GM10248 (cell line): Measurements from ENCODE around the gene ZFP64.

Experiments
- CTCF ChIA-PET: fragments of 300-600 bp; sonication (Branson Sonifier 250); formaldehyde crosslinking; extraction: SDS; loops from one replicate; lab custom pipeline; 2021; ENCODE audit warnings: antibody characterized with exemption; lab: Yijun Ruan, JAX
- POLR2A ChIA-PET: fragments of 350-650 bp; sonication (Branson Sonifier 250); formaldehyde crosslinking; extraction: SDS; loops from one replicate; lab custom pipeline; 2020; ENCODE audit warnings: antibody characterized with exemption; lab: Yijun Ruan, JAX
- DNase-seq: peaks from one replicate; pipeline ENCODE4 v3.0.0; 2012; ENCODE audit errors: extremely low spot score
- CTCF ChIP-seq: IDR thresholded peaks from 2 replicates; pipeline ENCODE4 v1.5.1; 2012; ENCODE audit warnings: mild to moderate bottlenecking, low read depth; ENCODE audit errors: extremely low read depth, missing control alignments, control extremely low read depth

ZFP64 gene

GRCh38 chr20:52179331-52180179 is 12.0 kb downstream of the ZFP64 start:
- ChIA-PET CTCF (interaction anchor here (0.9 to 3.3 kb wide), 8 partner anchors 10 to 51 kb away, joined by 3 to 22 read pairs (median 4); partner anchors contain the start of gene ZFP64), POLR2A (interaction anchor here (0.5 to 1.0 kb wide), 2 partner anchors 12 to 276 kb away, joined by 3 to 5 read pairs; partner anchors contain the start of gene ZFP64)
- peak; percentile 81 for DNase-seq
- TF ChIP-seq CTCF: no peak

DNA sequence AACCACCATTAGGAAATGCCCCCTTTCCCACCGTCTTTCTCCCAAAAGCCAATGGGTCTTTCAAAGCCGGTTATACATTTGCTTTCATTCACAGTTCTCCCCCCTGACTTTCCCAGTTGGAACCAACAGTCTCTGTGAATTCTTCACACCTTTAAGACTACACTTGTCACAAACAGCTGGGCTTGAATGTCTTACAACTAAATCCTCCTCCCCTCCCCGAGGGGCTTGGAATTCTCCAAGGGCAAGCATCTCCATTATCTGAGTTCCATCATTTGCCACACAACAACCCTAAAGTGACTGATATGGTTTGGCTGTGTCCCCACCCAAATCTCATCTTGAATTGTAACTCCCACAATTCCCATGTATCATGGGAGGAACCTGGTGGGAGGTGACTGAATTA is 12.9 kb downstream of the ZFP64 start:
- no peak for TF ChIP-seq CTCF
- ChIA-PET POLR2A (interaction anchor here (1.0 kb wide), 1 partner anchor 13 kb away, joined by 5 read pairs; the partner anchor contains the start of gene ZFP64), CTCF (interaction anchor here (0.9 to 3.3 kb wide), 9 partner anchors 8 to 50 kb away, joined by 3 to 22 read pairs (median 4); partner anchors contain the start of gene ZFP64)
- no peak for DNase-seq

DNA sequence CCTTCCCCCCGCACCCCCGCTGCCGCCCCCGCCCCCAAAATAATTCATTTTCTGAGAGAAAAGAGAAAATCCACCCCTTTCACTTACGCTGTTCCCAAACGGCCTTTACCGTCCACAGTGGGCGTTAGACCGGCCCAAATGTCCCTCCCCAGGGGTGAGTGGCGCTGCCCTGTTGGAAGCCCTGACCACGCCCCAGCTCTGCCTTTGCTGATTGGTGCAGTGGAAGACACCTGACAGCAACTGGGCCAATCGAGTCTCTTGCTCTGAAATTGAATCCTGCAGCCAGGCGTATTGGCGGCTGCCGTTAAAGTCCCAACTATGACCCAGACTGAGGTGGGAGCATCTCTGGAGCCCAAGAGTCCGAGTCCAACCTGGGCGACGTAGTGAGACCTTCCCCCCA is 15.7 kb downstream of the ZFP64 start:
- TF ChIP-seq CTCF: no peak
- ChIA-PET POLR2A (interaction anchor here (0.6 kb wide), 1 partner anchor 639 kb away, joined by 3 read pairs; no protein-coding TSS in a partner anchor), CTCF (no interaction called here)
- no peak for DNase-seq

- DNase-seq: peak; percentile 70
- CTCF ChIA-PET: interaction anchor here (0.8 to 4.4 kb wide), 10 partner anchors 10 to 1744 kb away, joined by 3 to 17 read pairs (median 4); partner anchors contain the start of gene ZFP64
- POLR2A ChIA-PET: no interaction called here
- no peak for TF ChIP-seq CTCF
Measured at GRCh38 chr20:52172392-52173047, 19.1 kb downstream of the ZFP64 start.

GRCh38 chr20:52171025-52171424 is 20.6 kb downstream of the ZFP64 start:
- no peak for TF ChIP-seq CTCF
- ChIA-PET POLR2A (interaction anchor here (0.6 kb wide), 1 partner anchor 1750 kb away, joined by 3 read pairs; no protein-coding TSS in a partner anchor), CTCF (interaction anchor here (1.2 to 4.4 kb wide), 2 partner anchors 17 to 21 kb away, joined by 3 to 17 read pairs; partner anchors contain the start of gene ZFP64)
- DNase-seq: no peak

GRCh38 chr20:52168116-52168515 is 23.5 kb downstream of the ZFP64 start:
- TF ChIP-seq CTCF: no peak
- DNase-seq: no peak
- ChIA-PET POLR2A (no interaction called here), CTCF (interaction anchor here (1.6 kb wide), 1 partner anchor 12 kb away, joined by 4 read pairs; no protein-coding TSS in a partner anchor)
